GM12878 (cell line): Measurements from ENCODE around the gene TPK1.

Experiments
- GABPA ChIP-seq: IDR thresholded peaks from 2 replicates; pipeline ENCODE4 v1.6.1; 2014; ENCODE audit warnings: antibody characterized with exemption, low read depth, mild to moderate bottlenecking, inconsistent platforms
- POLR2A ChIP-seq: IDR thresholded peaks from 2 replicates; pipeline ENCODE4 v1.6.1; 2011; ENCODE audit warnings: low read depth, mild to moderate bottlenecking, low read length
- RELA ChIP-seq: fragments of 450-650 bp; IDR thresholded peaks from 2 replicates; pipeline ENCODE4 v1.8.0; 2014; ENCODE audit warnings: borderline replicate concordance; ENCODE audit not compliant: partially characterized antibody
- STAT1 ChIP-seq: fragments of 450-650 bp; conservative IDR thresholded peaks from 2 replicates; pipeline ENCODE4 v1.6.1; 2014; ENCODE audit warnings: antibody characterized with exemption, mild to moderate bottlenecking
- TCF12 ChIP-seq: IDR thresholded peaks from 2 replicates; pipeline ENCODE4 v1.6.1; 2011; ENCODE audit warnings: low read depth, mild to moderate bottlenecking, low read length
- ZNF207 ChIP-seq: fragments of 450-650 bp; IDR thresholded peaks from 2 replicates; pipeline ENCODE4 v1.6.1; 2014; ENCODE audit warnings: antibody characterized with exemption, mild to moderate bottlenecking, borderline replicate concordance
- TF ChIP-seq, protein P1 (sequence below), 3 experiments: IDR thresholded peaks in 2 of 3; conservative IDR thresholded peaks in 1 of 3; 2 replicates each; pipeline ENCODE4 v1.5.1; 2011; ENCODE audit warnings: low read depth in 3 of 3, low read length in 3 of 3, mild to moderate bottlenecking in 3 of 3, control low read depth in 2 of 3, moderate library complexity in 2 of 3, inconsistent platforms in 1 of 3, mixed read lengths in 1 of 3; ENCODE audit not compliant: control insufficient read depth in 2 of 3, insufficient read depth in 1 of 3; ENCODE audit errors: extremely low read depth in 1 of 3

DNA sequence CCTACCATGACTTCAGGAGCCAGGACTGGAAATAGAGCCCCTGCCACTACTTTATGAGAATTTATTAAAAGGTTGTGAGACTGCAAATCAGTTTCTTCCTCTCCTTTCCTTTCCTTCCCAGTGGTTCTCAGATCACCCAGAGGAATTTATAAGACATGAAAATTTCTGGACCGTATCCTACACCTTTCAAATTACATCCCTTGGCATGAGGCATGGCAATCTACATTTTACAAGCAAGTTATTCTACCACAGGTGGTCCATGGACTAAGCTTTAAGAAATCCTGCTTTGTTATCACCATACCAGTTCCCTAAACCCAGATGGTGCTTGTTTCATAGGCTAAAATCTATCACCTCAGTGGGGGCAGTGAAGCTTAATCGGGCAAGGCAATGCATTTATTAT is 66.5 kb downstream of the TPK1 start:
- TF ChIP-seq TCF12 = no peak
- no peak for TF ChIP-seq POLR2A
- TF ChIP-seq, protein P1, sequence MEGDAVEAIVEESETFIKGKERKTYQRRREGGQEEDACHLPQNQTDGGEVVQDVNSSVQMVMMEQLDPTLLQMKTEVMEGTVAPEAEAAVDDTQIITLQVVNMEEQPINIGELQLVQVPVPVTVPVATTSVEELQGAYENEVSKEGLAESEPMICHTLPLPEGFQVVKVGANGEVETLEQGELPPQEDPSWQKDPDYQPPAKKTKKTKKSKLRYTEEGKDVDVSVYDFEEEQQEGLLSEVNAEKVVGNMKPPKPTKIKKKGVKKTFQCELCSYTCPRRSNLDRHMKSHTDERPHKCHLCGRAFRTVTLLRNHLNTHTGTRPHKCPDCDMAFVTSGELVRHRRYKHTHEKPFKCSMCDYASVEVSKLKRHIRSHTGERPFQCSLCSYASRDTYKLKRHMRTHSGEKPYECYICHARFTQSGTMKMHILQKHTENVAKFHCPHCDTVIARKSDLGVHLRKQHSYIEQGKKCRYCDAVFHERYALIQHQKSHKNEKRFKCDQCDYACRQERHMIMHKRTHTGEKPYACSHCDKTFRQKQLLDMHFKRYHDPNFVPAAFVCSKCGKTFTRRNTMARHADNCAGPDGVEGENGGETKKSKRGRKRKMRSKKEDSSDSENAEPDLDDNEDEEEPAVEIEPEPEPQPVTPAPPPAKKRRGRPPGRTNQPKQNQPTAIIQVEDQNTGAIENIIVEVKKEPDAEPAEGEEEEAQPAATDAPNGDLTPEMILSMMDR (IDR thresholded peaks at IDR 0.05 in 2 of 3, conservative IDR thresholded peaks at IDR 0.05 in 1 of 3; ENCODE audit: control insufficient read depth in 2 of 3, extremely low read depth in 1 of 3, insufficient read depth in 1 of 3, low read depth in 3 of 3, low read length in 3 of 3) = no peak
- TF ChIP-seq STAT1 = no peak
- no peak for TF ChIP-seq RELA
- TF ChIP-seq GABPA = no peak
- no peak for TF ChIP-seq ZNF207
